NCI-H748 (cell line): Measurements from ENCODE around the gene AMELX.

Experiments used
- DNase-seq: peaks from one replicate; lab custom pipeline; 2025; ENCODE audit not compliant: unreplicated experiment; lab: John Stamatoyannopoulos, UW

AMELX gene

GRCh38 chrX:11305641-11306040, 12.4 kb downstream of the AMELX start:
- DNase-seq, result no peak

- no peak for DNase-seq
Observed at GRCh38 chrX:11309220-11309619, 16.0 kb downstream of the AMELX start.

GRCh38 chrX:11311706-11312105, 18.5 kb downstream of the AMELX start:
- no peak for DNase-seq

GRCh38 chrX:11319806-11320520, 26.8 kb downstream of the AMELX start:
- peak; percentile 10 for DNase-seq

GRCh38 chrX:11321986-11322385, 28.8 kb downstream of the AMELX start:
- no peak for DNase-seq

- no peak for DNase-seq
Observed at GRCh38 chrX:11328134-11328533, 34.9 kb downstream of the AMELX start.

GRCh38 chrX:11329021-11329420, 35.8 kb downstream of the AMELX start:
- no peak for DNase-seq

GRCh38 chrX:11331788-11332187, 38.6 kb downstream of the AMELX start:
- DNase-seq, result no peak

GRCh38 chrX:11334165-11334564, 41.0 kb downstream of the AMELX start:
- no peak for DNase-seq

GRCh38 chrX:11336201-11336600, 43.0 kb downstream of the AMELX start:
- DNase-seq, result peak; percentile 45

- DNase-seq, result no peak
Observed at GRCh38 chrX:11337292-11338009, 44.2 kb downstream of the AMELX start.

- peak; percentile 15 for DNase-seq
Observed at GRCh38 chrX:11341274-11342201, 48.3 kb downstream of the AMELX start.

- no peak for DNase-seq
Observed at GRCh38 chrX:11342673-11343072, 49.5 kb downstream of the AMELX start.

GRCh38 chrX:11346121-11346682, 53.0 kb downstream of the AMELX start:
- DNase-seq, result no peak

GRCh38 chrX:11347300-11347699, 54.1 kb downstream of the AMELX start:
- DNase-seq, result peak; percentile 5

GRCh38 chrX:11349020-11349419, 55.8 kb downstream of the AMELX start:
- no peak for DNase-seq

- DNase-seq, result no peak
Observed at GRCh38 chrX:11349661-11350337, 56.6 kb downstream of the AMELX start.
